GM18858 (cell line): ENCODE results near the gene GRID1.

ENCODE experiments used
- ATAC-seq: cut with Tn5 transposase; IDR thresholded peaks from one replicate; pipeline ENCODE4 v1.9.1; 2021; ENCODE audit not compliant: unreplicated experiment

The GRID1 gene

DNA sequence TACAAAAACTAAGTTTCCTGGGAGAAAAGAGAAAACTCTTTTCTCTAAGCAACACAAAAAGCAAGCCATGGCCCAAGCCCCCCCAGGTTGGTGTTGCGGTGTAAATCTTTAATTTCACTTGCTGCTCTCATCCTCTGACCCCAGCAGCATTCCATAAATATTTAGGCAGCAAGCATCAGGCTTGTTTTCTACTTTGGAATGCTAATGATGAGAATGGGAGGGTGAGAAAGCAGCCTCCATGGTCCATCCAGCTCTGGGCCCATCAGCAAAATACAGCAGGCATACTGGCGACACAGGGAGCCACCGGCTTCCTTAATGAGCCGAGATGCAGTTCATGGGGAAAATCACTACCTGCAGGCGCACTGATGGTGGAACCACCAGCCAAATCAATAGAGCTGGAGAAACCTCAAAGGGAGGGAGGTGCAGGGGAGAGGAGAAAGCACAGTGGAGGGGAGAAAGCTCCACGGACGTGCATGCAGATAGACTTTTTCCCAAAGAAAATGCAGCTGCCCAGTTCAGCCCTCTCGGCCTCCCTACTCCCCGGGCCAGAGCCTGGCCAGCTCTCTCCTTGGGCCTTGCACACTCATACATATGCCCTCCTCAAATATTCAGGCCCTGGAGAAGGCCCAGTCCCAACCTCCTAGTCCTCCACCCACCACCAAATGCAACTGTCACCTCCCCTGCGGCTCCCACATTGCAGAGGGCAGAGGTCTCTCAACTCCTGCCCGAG, 131.9 kb downstream of the GRID1 start:
- ATAC-seq: no peak

DNA sequence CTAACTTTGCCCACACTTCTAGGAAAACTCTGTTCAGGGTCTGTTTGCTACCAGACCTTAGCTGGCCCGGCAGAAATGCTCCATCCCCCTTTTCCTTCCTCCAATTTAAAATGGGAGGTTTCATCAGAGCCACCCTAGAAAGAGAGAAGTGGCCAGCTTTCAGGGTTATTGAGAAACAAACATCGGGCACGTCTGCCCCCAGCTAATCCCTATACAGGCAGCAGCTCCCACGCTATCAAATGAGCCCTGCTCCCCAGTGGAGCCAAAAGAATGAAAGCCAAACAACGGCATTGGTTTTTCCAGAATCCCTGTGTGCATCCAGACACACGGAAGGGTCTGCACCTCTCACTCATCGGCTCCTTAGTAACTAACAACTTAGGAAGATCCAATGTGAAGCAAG, 132.5 kb downstream of the GRID1 start:
- ATAC-seq: no peak

DNA sequence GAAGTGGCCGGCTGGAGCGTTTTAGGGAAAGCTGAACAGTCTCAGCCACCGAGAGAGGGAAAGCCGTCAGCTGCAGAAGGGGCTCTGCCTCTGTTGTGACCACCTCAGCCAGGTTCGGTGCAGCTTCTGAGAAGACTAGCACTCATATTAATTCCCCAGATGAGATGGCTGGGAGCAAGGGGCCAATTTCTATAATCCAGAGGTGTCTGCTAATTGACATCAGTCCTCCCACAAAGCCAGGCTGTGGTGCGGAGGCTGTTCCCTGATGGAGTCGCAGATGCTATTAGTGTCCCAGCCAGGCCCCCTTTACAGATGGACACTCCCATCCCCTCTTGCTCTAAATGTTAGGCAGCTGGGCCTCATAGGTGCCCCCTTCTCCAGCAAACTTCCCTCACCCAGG, 133.5 kb downstream of the GRID1 start:
- no peak for ATAC-seq

DNA sequence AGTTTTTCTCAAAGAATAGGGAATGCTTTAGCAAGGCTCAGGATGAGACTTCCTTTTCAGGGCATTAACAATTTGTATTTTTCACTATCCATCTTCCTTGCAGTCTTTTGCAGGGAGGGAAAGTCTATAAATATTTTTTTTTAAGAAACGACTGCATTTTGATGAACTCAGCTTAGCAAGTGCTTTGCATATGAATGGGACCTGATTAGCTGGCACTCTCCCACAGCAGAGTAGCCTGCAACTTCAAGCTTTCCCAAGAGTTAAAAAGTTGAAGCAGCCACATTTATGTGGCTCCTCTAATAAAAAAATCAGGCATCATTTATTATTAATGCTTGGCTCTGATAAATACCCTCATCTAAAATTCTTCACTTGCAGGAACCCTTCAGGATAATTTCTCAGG, 134.0 kb downstream of the GRID1 start:
- ATAC-seq: no peak

DNA sequence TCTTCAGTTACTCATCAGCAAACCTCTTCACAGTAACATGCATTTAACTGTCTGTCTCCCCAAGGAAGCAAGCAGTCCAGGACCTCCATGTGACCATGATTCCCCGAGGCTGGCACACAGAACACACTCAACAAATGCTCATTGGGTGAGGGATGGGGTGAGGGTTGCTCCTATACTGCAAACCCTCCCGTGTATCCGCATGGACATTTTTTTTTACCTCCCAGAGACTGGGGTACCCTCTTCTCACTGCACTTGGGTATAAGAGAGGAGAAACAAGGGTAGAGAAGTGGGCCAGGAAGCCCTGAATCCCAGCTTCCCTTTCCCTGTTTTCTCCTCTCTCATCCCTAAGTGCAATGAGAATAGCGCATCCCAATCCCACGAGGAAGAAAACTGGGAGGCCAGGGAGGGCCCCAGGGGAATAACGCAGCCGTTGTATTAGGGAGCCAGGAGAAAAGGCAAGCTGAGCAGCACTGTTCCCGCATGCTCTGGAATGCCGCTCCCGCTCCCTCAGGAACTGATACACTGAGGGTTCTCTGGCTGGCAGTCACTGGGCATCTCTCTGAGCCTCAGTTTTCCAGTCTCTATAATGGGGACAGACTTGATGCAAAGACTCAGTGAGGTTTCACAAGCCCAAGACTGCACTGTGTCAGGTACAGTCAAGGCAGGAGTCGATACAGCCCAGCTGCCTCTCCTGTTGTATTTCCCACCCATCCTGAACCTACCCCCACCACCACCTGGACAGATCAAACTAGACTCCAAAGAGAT, 134.6 kb downstream of the GRID1 start:
- no peak for ATAC-seq

DNA sequence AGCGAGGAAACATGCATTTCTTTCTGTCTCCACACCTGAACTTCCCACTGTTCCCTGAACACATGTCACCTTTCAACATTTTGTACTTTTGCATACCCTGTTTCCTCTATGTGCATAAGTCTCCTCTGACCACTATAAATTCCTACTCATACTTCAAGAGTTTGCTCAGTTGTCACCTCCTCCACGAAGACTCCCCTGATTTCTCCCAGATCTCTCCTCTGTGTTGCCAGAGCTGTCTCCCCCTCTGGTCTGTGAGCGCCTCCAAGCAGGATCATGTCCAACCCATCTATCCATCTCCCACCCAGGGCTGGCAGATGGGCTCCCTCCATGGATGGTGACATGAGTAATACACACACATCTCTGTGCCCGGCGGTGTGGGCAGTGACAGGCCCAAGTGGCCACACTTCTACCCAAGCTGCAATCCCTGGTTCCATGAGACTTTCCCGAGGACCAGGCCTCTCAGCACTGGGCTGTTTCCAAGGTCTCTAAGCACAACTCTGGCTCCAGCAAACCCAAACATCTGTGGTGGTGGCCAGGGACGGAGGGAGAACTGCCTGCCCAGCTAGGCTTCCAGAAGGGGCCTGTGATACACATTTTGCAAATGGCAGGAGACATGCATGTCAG, 135.9 kb downstream of the GRID1 start:
- ATAC-seq: no peak

DNA sequence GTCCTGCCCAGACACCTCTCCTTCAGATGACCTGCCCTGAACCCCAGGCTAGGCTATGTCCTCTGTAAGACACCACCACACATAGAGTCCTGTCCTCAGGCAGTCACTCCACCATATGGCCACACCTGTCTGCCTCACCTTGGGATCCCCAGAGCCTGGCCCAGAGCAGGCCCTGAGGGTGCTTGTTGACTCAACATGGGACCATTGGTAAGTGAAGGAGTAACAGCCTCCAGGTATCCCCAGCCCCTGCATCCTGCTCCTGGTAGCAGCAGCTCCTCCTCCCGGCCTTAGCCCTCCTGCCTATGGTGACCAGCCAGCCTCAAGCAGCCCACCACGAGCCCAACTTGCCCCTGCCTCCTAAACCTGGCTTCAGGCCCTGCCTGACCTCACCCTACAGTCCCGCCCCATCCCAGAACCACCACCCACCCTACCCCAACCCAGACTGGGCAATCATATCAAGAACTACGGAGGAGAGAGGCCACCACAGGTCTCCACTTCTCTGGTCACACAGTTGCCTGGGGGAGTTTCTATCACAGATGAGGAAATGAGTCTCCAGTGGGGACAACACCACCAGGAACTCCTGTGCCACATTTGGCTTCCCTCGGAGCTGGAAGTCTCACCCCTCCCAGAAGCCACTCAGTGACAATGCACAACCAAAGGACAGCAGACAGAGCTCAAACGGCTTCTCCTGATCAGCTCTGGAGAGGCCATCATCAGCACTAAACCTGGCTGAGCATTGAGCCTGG, 136.6 kb downstream of the GRID1 start:
- ATAC-seq: no peak

DNA sequence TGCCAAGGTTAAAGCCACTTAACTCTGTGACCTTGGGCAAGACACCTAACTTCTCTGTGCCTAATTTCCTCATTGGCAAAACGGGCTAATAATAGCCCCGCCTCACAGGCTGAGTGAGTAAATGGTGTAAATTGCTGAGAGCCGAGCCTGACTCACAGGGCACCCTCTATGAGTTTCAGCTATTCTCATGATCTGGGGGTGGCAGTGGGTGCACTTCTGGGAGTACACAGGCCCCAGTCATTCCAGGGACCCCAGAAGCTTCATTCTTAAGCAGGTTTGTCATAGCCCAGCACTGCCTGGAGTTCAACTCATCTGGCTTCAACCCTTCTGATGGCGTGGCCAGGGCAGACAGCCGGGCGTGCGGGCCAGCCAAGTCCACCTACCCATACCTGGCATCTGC, 137.2 kb downstream of the GRID1 start:
- ATAC-seq: no peak

DNA sequence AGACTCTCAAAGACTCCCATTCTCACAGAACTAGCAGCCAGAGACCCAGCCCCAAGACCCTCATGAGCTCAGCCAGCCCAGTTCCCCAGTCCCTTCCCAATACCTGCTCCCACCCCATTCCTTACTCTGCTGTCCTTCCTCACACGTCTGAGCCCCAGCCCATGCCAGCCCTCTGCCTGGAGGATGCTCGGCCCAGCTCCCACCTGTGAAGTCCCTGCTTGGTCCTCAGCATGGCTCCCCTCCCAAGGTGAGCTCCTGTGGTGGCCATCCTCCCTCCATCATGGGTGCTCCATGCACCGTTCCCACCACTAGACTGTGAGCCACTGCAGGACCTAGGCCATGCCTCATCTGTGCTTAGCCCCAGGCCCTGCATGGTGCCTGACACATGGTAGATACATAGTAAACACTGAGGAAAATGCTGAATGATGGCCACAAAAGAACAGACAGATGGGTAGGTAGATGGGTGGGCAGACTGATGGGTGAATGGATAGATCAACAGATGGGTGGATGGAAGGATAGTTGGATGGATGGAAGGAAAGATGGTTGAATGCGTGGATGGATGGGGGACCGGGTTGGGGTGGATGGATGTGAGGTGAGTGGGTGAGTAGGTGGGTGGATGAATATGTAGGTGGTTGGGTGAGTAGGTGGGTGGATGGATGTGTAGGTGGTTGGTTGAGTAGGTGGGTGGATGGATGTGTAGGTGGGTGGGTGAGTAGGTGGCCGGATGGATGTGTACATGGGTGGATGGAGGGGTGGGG, 138.9 kb downstream of the GRID1 start:
- no peak for ATAC-seq

DNA sequence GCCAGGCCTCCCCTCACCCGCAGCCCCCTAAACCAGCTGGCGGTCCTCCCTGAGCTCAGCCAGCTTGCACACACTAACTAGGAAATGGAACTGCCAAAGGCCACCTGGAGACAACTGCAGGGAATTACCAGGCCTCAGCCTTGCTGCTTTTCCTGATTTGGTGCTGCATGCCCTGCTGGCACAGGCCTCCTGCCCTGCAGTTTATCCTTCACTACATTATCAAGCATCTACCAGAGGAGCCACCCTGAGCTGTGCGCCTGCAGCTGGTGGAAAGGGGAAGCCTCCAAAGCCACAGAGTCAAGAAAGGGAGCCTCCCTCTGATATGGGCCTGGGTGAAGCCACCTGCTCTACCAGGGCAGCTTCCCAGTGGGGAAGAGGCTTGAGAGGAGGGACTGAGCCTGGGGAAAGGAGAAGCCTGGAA, 139.8 kb downstream of the GRID1 start:
- ATAC-seq: no peak

DNA sequence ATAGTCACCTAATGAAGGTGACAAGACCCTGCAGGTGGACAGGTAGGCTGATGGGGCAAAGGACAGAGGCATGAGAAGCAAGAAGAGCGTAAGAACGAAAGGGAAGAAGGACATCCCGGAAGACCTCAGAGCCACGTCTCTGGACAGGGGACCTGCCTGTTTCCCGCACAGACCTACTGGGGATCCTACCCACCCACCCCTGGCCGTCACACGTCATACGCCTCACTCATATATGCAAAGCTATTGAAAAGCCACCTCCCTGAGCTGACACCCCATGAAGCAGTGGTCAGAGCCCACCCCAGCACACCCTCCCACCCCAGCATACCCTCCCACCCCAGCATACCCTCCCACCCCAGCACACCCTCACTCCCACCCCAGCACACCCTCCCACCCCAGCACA, 140.6 kb downstream of the GRID1 start:
- ATAC-seq: no peak

DNA sequence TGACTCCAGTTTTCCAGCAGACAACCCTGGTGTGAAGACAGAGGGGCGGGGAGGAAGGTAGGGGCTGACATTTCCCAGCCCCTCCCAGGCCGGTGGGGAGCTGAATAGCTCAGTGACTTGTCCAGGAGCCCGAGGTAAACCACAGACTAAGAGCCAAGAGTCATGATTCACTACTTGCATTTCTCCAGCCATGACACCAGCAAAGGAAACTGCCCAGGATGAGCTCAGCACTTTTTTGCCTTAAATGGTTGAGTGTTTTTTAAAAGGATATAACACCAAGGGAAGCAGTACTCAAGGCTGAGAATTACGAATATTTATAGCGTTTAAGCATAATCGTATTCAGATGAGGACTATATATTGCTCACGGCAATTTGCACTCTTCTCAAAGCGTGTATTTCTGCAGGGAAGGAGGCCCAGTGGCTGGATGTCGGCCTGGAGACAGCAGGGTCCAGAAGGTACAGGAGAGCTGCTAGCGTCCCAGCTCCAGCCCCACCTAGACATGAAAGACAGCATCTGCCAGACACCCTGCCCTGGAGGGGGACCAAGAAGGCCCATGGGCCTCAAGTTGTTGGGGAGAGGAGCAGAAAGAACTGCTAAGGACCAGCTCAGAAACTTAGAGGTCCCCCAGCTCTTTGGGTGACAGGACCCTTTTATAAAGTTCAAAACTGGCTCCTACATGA, 141.4 kb downstream of the GRID1 start:
- no peak for ATAC-seq

DNA sequence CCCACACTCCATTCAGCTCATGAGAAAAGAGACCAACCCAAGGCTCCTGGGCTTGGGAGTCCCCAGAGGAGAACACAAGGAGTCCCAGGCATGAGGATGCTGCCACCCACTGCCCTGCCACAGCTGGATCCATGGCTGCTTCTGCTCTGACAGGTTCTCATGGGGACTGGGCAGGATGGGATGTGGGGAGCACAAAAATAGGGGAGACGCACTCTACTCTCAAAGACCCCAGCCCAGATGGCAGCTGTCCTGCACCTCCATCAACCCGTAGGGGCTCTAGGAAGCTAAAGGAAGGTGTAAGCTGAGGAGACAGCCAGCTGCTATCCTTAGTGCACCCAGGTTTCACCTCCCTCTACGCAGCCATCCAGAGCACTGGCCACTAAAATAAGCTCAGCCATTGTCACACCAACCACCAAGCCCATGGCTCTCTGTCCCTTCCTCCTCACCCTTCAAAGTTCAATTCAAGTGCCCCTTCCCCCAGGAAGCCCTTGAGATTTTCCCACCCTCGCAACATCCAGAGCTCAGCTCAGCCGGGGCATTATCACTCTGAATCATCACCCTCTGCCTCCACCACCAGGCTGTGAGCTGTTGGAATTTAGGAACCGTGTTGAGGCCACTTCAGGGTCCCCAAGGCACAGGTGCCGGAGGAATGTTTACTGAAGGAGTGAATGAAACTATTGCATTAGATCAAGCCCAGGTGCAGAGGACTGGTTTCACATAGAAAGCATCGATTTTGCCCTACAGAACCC, 142.1 kb downstream of the GRID1 start:
- no peak for ATAC-seq

DNA sequence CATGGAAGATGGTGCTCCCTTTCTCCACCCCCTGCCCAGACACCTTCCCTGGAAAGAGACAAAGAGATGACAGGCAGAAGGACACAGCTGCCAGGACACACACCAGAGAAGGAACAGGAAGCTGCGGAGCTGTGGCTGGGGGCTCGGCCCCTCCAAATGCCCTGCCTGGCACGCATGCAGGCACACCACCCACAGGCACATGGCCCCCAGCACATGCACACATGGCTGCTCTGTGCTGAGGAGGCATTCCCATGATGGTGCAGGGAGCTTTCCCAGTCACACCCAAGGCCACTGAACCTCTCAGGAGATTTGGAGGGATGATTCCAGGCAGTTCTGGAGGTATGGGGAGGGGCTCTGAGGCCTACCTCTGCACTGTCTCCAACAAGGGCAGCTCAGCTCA, 143.3 kb downstream of the GRID1 start:
- ATAC-seq: no peak

DNA sequence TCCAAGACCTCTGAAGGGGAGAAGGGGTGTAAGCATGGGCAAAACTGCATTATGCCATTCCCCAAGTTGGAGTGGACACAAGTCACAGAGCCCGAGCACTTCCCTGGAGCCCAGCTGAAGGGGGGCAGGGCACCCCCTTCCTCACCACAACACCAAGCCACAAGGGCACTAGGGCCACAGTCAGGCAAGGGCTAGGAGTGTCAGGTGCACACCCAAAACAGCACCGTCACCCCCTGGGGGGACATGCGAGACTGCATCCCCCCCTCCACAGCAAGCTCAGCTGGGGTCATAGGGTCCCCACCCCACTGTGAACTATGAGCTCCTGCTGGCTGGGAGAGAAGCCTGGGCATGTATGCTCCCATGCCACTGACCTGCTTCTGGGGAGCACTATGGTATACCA, 143.9 kb downstream of the GRID1 start:
- ATAC-seq: no peak

DNA sequence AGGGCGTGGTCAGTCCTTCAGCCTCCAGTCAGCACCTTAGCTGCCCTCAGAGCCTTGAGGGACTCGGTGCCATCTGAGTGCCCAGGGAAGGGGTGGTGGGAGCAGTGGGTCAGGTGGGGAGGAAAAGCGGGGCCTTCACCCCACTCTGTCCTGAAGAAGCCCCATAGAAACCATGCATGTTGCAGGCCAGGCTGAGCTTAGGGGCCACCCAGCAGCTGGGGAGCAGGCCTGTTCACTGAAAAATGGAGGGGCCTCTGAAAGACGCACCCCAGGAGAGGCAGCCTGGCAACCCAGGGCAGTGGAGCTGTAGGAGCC, 144.3 kb downstream of the GRID1 start:
- ATAC-seq: no peak

DNA sequence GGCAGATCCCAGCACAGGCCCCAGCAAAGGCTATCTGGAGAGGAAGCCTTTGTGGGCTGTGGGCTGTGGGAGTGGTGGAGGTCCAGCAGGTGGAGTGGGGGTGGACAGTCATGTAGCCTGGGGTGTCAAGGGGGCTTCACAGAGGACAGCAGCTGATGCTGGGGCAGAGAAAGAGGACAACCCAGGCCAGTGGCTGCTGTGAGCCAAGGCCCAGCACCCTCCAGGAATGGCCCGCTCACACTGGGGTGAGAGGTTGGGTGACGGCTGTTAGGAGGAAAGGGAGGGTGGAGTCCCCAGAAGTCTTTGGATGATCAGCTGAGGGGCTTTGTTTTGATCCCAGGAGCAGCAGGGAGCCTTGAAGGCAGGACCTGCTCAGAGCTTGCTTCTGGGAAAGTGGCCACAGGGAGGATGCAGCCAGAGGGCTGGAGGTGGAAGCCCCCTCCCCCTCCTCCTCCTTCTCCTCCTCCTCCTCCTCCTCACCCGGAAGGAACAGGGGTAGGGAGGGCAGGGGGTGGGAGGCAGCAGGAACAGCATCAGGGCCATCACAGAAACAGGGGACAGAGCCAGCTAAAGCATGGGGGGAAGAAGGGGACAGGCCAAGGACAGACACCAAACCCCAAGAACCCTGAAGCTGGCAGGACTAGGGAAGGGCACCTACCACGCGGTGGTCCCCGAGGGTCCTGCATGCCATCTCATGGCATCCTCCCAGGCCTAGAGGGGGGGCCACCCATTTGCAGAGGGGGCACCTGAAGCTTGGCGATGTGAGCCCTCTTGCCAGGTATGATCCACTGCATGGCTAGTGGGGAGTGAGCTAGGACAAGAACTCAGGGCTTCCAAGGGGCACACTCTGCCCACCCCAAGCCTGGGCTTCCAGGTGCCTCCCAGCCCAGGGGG, 144.9 kb downstream of the GRID1 start:
- no peak for ATAC-seq

DNA sequence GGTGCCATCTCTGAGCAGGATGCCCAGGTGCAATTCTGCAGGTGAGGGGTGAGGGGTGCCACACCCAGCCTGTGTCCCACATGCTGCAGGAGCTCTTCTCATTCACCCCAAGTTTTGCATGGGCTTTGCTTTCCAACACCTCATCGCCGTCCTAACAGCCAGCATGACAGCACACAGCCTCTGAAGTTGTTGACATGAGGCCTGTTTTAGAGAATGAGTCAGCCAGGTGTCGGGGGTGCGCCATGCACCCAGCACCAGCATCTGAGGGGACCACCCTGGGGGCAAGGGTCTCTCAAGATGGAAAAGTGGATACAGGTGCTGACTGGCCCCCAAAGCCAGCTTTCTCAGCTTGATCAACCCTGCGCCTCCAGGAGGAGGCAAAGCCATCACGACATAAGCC, 146.0 kb downstream of the GRID1 start:
- no peak for ATAC-seq

DNA sequence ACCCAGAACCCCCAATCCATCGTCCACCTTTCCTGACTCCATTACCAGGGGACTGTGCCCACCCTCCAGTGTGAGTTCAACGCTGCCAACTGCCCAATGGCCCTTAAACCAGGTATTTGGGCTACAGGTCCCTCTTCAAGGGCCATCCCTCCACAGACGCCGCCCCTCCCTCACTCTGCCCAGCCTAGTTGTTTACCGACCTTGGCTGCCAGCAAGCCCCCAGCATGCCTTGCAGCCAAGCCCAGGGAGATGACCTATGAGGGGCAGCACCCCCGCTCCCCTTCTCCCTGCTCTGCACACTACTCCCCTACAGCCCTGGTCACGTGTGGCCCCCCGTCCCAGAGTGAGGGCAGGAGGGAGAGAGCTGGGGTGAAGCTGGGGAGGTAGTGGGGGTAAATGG, 147.3 kb downstream of the GRID1 start:
- no peak for ATAC-seq
